Thoracic aorta (tissue), 2 donors: Measurements from ENCODE around the gene AHDC1. TPM values are rescaled to one million over a fixed set of nuclear protein-coding genes. Genes with fewer than 3 reads are reported as not detected.

Experiments
- ATAC-seq: fragments of 150-250 bp; one replicate; pipeline ENCODE4 v1.8.0; 2017; ENCODE audit warnings: low read depth; ENCODE audit not compliant: insufficient number of reproducible peaks, low FRiP score
- DNase-seq: peaks from one replicate; pipeline ENCODE4 v3.0.0-alpha.2; 2020; ENCODE audit warnings: low spot score
- H3K27ac ChIP-seq, 2 donors: fragments of 200-600 bp; sonication (generic); 1 replicate in 1 of 2; 2 replicates in 1 of 2; pipeline ENCODE4 v1.5.1; 2016; ENCODE audit warnings: mild to moderate bottlenecking in 2 of 2, moderate library complexity in 2 of 2
- H3K27me3 ChIP-seq: fragments of 200-600 bp; sonication (generic); replicated peaks from 2 replicates; pipeline ENCODE4 v1.6.0; 2016; ENCODE audit warnings: mild to moderate bottlenecking; ENCODE audit not compliant: insufficient read depth
- H3K36me3 ChIP-seq: fragments of 200-600 bp; sonication (generic); one replicate; pipeline ENCODE4 v1.5.1; 2016
- H3K4me1 ChIP-seq, 2 donors: fragments of 200-600 bp; sonication (generic); 1 replicate in 1 of 2; 2 replicates in 1 of 2; pipeline versions ENCODE4 v1.5.1 to v1.6.0; 2016; ENCODE audit warnings: low read depth in 2 of 2, mild to moderate bottlenecking in 1 of 2; ENCODE audit not compliant: control insufficient read depth in 1 of 2
- H3K4me3 ChIP-seq: fragments of 200-600 bp; sonication (generic); 2 replicates; pipeline ENCODE4 v1.5.1; 2016; ENCODE audit warnings: mild to moderate bottlenecking
- H3K9me3 ChIP-seq: fragments of 200-600 bp; sonication (generic); 2 replicates; pipeline ENCODE4 v1.5.1; 2016
- total RNA-seq, 2 donors: library from RNA; depleted of rRNA; stranded (reverse); fragments of >200 nt; gene quantifications; one replicate each; pipeline versions ENCODE4 v1.1.0 to v1.2.3, GENCODE V29; 2016
- TF ChIP-seq, protein P1 (sequence below): fragments of 200-600 bp; sonication (generic); IDR thresholded peaks from one replicate; pipeline ENCODE4 v1.5.1; 2019; ENCODE audit warnings: antibody characterized with exemption

AHDC1 gene
- total RNA-seq, 2 donors from 2014 or later: 38.3 to 55.4 TPM

DNA sequence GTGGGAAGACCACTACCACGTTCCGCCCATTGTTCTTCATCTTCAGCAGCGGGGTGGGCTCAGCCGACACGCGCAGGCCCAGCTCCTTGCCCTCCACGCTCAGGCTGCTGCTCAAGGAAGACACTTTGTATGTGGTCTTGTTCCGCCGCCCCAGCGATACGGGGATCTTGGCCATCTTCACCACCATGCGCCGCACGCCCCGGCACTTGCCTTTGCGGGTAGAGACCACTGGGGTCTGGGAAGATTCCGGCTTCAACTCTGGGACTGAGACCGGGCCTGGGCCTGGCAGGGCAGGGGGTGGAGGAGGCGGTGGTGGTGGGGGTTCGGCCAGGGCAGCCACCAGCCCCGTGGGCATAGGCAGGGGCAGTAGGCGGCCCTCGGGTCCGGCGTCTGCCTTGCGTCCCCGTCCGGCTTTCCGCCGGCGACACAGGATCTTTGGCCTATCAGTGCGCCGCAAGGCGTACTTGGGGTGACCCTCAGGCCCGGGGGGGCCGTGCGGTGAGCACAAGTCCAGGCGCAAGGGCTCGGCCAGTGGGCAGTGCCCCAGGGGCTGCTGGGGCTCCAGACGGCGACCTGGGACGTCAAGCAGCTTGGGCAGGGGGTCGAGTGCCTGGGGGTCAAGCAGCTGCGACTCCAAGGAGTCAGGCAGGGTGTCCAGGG is 53.3 kb downstream of the AHDC1 start:
- TF ChIP-seq, protein P1, sequence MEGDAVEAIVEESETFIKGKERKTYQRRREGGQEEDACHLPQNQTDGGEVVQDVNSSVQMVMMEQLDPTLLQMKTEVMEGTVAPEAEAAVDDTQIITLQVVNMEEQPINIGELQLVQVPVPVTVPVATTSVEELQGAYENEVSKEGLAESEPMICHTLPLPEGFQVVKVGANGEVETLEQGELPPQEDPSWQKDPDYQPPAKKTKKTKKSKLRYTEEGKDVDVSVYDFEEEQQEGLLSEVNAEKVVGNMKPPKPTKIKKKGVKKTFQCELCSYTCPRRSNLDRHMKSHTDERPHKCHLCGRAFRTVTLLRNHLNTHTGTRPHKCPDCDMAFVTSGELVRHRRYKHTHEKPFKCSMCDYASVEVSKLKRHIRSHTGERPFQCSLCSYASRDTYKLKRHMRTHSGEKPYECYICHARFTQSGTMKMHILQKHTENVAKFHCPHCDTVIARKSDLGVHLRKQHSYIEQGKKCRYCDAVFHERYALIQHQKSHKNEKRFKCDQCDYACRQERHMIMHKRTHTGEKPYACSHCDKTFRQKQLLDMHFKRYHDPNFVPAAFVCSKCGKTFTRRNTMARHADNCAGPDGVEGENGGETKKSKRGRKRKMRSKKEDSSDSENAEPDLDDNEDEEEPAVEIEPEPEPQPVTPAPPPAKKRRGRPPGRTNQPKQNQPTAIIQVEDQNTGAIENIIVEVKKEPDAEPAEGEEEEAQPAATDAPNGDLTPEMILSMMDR: no peak
- Histone ChIP-seq H3K27ac (no peak overlapping the region), H3K27me3 (no peaks in the 10 kb centered on the region), H3K4me3 (no peak overlapping the region), H3K4me1 (peaks cover 19 to 39% of the 10 kb centered on the region in 2 donors), H3K9me3 (no peaks in the 10 kb centered on the region), H3K36me3 (peaks cover 37% of the 10 kb centered on the region)
- ATAC-seq: no peak
- no peak for DNase-seq

DNA sequence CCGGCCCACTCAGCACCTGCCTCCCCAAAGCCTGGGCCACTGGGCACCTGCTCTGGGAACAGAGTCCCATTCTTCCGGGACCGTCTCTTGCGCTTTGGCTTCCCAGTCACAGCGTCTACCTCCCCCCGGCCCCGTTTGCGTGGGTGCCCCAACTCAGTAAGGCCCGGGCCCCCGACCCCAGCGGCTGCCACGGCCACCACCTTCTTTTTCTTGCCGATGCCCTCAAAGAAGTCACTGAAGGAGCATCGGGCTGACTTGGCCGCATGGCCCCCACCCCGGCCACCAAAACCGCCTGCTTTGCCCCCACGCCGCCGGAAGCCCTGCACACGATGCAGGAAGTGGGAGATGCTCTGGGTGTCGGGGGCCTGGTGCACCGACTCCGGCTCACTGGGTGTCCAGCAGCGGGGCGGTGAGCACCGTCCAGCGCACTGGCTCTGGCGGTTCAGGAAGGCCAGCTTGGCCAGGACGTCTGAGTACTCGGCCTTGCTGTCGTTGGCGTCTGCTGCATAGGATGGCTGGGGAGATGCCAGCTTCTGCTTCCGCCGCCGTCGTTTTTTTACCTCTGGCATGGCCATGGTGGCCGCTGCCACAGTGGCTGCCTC is 54.0 kb downstream of the AHDC1 start:
- Histone ChIP-seq H3K27ac (no peak overlapping the region), H3K27me3 (no peaks in the 10 kb centered on the region), H3K36me3 (peaks cover 37% of the 10 kb centered on the region), H3K4me3 (no peak overlapping the region), H3K4me1 (peaks cover 21 to 39% of the 10 kb centered on the region in 2 donors), H3K9me3 (no peaks in the 10 kb centered on the region)
- ATAC-seq: no peak
- TF ChIP-seq, protein P1: no peak
- DNase-seq: no peak

DNA sequence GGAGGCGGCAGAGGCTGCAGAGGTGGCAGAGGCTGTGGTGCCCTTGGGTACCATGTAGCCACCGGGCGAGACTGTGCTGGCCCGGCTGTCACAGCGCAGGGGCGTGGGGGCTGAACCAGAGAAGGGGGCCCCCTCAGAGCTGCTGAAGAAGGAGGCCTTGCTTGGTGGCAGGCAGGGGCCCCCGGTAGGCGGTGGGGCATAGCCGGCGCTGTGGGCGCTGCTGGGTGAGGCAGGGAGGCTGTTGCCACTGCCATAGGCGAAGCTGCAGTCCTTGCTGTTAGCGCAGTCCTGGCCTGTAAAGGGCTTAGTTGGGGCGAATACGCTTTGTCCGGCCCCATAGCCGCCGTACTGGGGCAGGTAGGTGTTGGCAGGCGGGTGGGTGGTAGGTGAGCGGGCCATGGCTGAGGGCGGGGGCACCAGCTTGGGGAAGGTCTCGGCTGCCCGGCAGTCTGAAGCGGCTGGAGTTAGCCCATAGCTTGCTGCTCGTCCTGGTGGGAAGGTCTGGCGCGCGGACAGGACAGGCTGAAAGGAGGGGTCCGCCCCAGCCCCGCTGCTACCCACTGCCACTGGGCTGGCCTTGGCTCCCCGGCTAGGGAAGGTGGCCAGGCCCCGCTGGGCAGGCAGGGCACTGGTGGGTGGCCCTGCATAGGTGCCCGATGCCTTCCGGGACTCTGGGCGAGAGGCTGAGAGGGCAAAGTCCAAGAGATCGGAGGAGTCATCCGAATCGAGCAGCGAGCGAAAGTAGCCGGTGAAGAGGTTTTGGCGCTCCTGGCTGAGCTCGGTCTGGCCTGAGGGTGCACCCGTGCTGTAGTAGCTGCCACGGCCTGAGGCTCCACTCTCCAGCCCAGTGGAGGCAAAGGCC is 54.9 kb downstream of the AHDC1 start:
- peaks cover 37% of the 10 kb centered on the region for H3K36me3 ChIP-seq
- H3K4me1 ChIP-seq: peaks cover 19 to 39% of the 10 kb centered on the region in 2 donors

DNA sequence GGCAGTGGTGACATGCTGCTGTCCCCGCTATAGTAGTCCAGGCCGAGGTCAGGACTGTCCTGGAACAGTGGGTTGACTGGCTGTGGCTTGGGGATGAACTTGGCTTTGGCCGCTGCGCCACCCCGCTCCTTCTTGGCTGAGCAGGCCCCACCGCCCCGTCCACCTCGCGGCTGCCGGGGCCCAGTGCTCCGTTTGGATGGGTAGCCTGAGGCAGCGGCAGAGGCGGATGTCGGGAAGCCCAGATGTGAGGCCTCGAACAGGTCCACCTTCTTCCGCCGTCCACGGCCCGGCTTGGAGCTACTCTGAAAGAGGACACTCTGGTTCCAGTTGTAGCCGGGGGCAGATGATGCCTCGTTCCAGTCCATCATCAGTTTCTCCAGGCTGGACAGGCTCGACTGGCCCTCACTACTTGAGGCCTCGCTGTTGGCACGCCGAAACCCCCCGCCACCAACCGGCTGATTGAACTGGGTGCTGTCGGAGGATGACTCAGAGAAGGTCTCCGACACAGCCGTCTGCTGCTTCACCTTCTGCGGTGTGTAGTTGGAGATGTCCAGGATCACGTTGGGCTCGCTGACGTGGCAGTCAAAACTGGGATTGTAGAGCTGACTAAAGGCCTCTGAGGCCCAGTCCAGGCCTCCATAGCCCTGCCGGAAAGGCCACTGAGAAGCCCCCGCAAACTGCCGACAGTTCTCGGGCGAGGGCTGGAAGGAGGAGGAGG is 55.6 kb downstream of the AHDC1 start:
- H3K27me3 ChIP-seq: no peaks in the 10 kb centered on the region
- no peak overlapping the region for H3K27ac ChIP-seq

More for the DNA sequence above, 54.9 kb downstream of the AHDC1 start:
- DNase-seq: no peak
- ATAC-seq: no peak
- no peak overlapping the region for H3K27ac ChIP-seq
- H3K4me3 ChIP-seq: no peak overlapping the region
- H3K9me3 ChIP-seq: no peaks in the 10 kb centered on the region
- no peaks in the 10 kb centered on the region for H3K27me3 ChIP-seq
- TF ChIP-seq, protein P1: no peak

More for the DNA sequence above, 55.6 kb downstream of the AHDC1 start:
- peaks cover 37% of the 10 kb centered on the region for H3K36me3 ChIP-seq
- no peaks in the 10 kb centered on the region for H3K9me3 ChIP-seq
- peaks cover 17 to 40% of the 10 kb centered on the region in 2 donors for H3K4me1 ChIP-seq
- ATAC-seq (no peak), DNase-seq (no peak)
- H3K4me3 ChIP-seq: no peak overlapping the region
- TF ChIP-seq, protein P1: no peak
